ENCODE measurements around the gene MPST. TPM values are rescaled to one million over a fixed set of nuclear protein-coding genes. Genes with fewer than 3 reads are reported as not detected.

Gene MPST
- total RNA-seq, 2 experiments from 2014 or later: 1.7 to 1.8 TPM

DNA sequence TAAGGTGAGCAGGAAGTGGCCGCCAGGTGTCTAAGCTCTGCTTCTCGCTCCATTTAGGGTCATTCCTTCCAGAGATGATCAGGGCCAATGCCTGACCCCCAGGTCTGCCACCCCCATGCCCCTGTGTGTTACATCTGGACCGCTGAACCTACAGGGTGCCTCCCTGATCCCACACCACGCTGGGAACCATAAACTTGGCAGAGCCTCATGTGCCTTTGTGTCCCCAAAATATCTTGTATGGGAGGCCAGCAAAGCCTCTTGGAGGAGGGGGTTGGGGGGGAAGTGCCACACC, 4.0 kb upstream of the MPST start:
- Mint-ChIP-seq H3K27me3 (peaks cover 6% of the 10 kb centered on the region), H3K36me3 (ENCODE audit: low read depth) (no peaks in the 10 kb centered on the region), H3K9me3 (no peaks in the 10 kb centered on the region), H3K27ac (no peak overlapping the region), H3K4me3 (no peak overlapping the region), H3K4me1 (ENCODE audit: low read depth) (peaks cover 6% of the 10 kb centered on the region)
- no peak for ATAC-seq (ENCODE audit: poor library complexity)
- ChIA-PET POLR2A (no interaction called here), CTCF (no interaction called here)
- Histone ChIP-seq H3K27ac (ENCODE audit: low read depth in 1 of 2, low read length in 2 of 2) (no peak overlapping the region), H3K4me1 (ENCODE audit: insufficient read depth, low read length) (peaks cover 16% of the 10 kb centered on the region), H3K4me3 (ENCODE audit: low read length) (no peak overlapping the region), H3K36me3 (ENCODE audit: insufficient read depth, low read length) (no peaks in the 10 kb centered on the region), H3K9me3 (ENCODE audit: control insufficient read depth in 1 of 2, insufficient read depth in 1 of 2, low read length in 2 of 2) (no peaks in the 10 kb centered on the region), H3K27me3 (ENCODE audit: control insufficient read depth in 1 of 2, insufficient read depth in 2 of 2, low read length in 2 of 2) (peaks cover 0 to 4% of the 10 kb centered on the region in 2 experiments)
- intact Hi-C loops (cut with DNase I, micrococcal nuclease): loop anchor here in 1 of 2 experiments (10.0 kb wide), 1 partner anchor 71 kb away; no protein-coding TSS in a partner anchor
- no peak for DNase-seq
- TF ChIP-seq CTCF (IDR thresholded peaks at IDR 0.05): no peak

DNA sequence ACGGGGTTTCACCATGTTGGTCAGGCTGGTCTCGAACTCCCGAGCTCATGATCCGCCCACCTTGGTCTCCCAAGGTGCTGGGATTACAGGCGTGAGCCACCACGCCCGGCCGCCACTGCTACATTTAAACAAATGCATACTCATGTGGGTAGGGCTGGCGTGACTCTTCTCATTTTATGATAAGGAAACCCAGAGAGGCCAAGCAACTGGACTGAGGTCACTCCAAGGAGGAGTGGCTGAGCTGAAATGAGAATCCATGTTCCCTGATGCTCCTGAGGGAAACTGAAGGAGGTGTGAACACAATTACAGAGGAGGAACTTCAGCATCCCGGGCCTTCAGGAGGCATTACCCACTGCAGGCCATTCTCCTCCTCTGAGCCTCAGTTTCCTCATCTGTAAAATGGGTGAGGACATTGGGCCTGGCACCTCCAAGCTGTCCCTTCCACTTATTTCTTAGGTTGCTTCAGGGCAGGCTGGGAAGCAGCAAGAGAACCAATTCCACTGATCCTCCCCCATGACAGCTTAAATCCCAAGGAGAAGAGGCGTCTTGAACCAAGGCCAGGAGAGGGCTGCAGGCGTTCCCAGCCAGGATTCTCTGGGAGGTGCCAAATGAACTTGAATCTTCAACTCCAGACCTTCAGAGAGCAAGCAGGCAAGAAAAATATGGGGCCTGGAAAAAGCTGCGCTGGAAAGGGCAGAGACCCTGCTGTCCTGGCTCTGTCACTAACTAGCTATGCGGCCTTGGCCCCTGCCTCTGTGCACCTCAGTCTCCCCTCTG, 3.2 kb upstream of the MPST start:
- Mint-ChIP-seq H3K36me3 (ENCODE audit: low read depth) (no peaks in the 10 kb centered on the region), H3K4me3 (no peak overlapping the region), H3K27ac (no peak overlapping the region), H3K4me1 (ENCODE audit: low read depth) (peaks cover 6% of the 10 kb centered on the region), H3K9me3 (no peaks in the 10 kb centered on the region), H3K27me3 (peaks cover 6% of the 10 kb centered on the region)
- no peak for TF ChIP-seq CTCF (IDR thresholded peaks at IDR 0.05)
- H3K27ac ChIP-seq (ENCODE audit: low read depth in 1 of 2, low read length in 2 of 2): no peak overlapping the region
- peaks cover 22% of the 10 kb centered on the region for H3K4me1 ChIP-seq (ENCODE audit: insufficient read depth, low read length)
- CTCF ChIA-PET: no interaction called here
- H3K9me3 ChIP-seq (ENCODE audit: control insufficient read depth in 1 of 2, insufficient read depth in 1 of 2, low read length in 2 of 2): no peaks in the 10 kb centered on the region
- no peak for ATAC-seq (ENCODE audit: poor library complexity)
- DNase-seq: no peak
- intact Hi-C loops (cut with DNase I, micrococcal nuclease): loop anchor here in 1 of 2 experiments (10.0 kb wide), 1 partner anchor 72 kb away; no protein-coding TSS in a partner anchor
- no peaks in the 10 kb centered on the region for H3K36me3 ChIP-seq (ENCODE audit: insufficient read depth, low read length)
- POLR2A ChIA-PET: no interaction called here
- H3K4me3 ChIP-seq (ENCODE audit: low read length): no peak overlapping the region
- H3K27me3 ChIP-seq (ENCODE audit: control insufficient read depth in 1 of 2, insufficient read depth in 2 of 2, low read length in 2 of 2): peaks cover 0 to 4% of the 10 kb centered on the region in 2 experiments

GRCh38 chr22:37017356-37017755, 2.2 kb upstream of the MPST start:
- Histone ChIP-seq H3K27me3 (ENCODE audit: control insufficient read depth in 1 of 2, insufficient read depth in 2 of 2, low read length in 2 of 2) (peaks cover 0 to 4% of the 10 kb centered on the region in 2 experiments), H3K4me1 (ENCODE audit: insufficient read depth, low read length) (peaks cover 29% of the 10 kb centered on the region), H3K9me3 (ENCODE audit: control insufficient read depth in 1 of 2, insufficient read depth in 1 of 2, low read length in 2 of 2) (no peaks in the 10 kb centered on the region), H3K27ac (ENCODE audit: low read depth in 1 of 2, low read length in 2 of 2) (no peak overlapping the region), H3K4me3 (ENCODE audit: low read length) (no peak overlapping the region), H3K36me3 (ENCODE audit: insufficient read depth, low read length) (no peaks in the 10 kb centered on the region)
- TF ChIP-seq CTCF (IDR thresholded peaks at IDR 0.05): no peak
- ATAC-seq (ENCODE audit: poor library complexity) (no peak), DNase-seq (no peak)
- intact Hi-C loops (cut with DNase I, micrococcal nuclease): loop anchor here in 1 of 2 experiments (10.0 kb wide), 1 partner anchor 73 kb away; no protein-coding TSS in a partner anchor
- POLR2A ChIA-PET: no interaction called here
- Mint-ChIP-seq H3K9me3 (no peaks in the 10 kb centered on the region), H3K27me3 (peaks cover 13% of the 10 kb centered on the region), H3K4me3 (peak overlapping the region; percentile 61), H3K36me3 (ENCODE audit: low read depth) (no peaks in the 10 kb centered on the region), H3K27ac (no peak overlapping the region), H3K4me1 (ENCODE audit: low read depth) (peaks cover 11% of the 10 kb centered on the region)
- CTCF ChIA-PET: no interaction called here

All from CD4-positive, alpha-beta T cell (primary cell).